Left ventricle myocardium inferior (tissue), 1 donor: ENCODE measurements around the gene PRR19. TPM values are rescaled to one million over a fixed set of nuclear protein-coding genes. Genes with fewer than 3 reads are reported as not detected.

Experiments
- DNase-seq: peaks from one replicate; pipeline ENCODE4 v3.0.0-alpha.2; 2020
- H3K27ac ChIP-seq: fragments of 200-600 bp; replicated peaks from 2 replicates; pipeline ENCODE4 v1.8.0; 2021
- H3K27me3 ChIP-seq: fragments of 200-600 bp; 2 replicates; pipeline ENCODE4 v1.8.0; 2021; ENCODE audit warnings: low read depth
- H3K36me3 ChIP-seq: fragments of 200-600 bp; 2 replicates; pipeline ENCODE4 v1.8.0; 2021
- H3K4me1 ChIP-seq: fragments of 200-600 bp; 2 replicates; pipeline ENCODE4 v1.8.0; 2021
- H3K4me3 ChIP-seq: fragments of 200-600 bp; 2 replicates; pipeline ENCODE4 v1.8.0; 2021; ENCODE audit warnings: mild to moderate bottlenecking, moderate library complexity
- H3K9me3 ChIP-seq: fragments of 200-600 bp; replicated peaks from 2 replicates; pipeline ENCODE4 v1.8.0; 2021
- CTCF ChIP-seq: fragments of 200-600 bp; IDR thresholded peaks from 2 replicates; pipeline ENCODE4 v1.8.0; 2021; ENCODE audit warnings: antibody characterized with exemption, mild to moderate bottlenecking, borderline replicate concordance
- intact Hi-C: fragments of 100-400 bp; cut with micrococcal nuclease; formaldehyde crosslinking; loops from one replicate; pipeline ENCODE4 v1.11.0; 2022
- total RNA-seq: library from RNA; stranded (reverse); fragmentation: NEBNext Ultra II Directional; extraction: Animal tissue kit (Norgen Biotek cat#: 25700); gene quantifications from one replicate; pipeline ENCODE4 v1.2.1, GENCODE V29; 2021
- donor health status: DM: no; HTN: yes; CAD: no; lungs with severe emphysema.

Gene PRR19
- total RNA-seq, 1 donor from 2014 or later: not detected

GRCh38 chr19:42351079-42351735 is 49.3 kb downstream of the PRR19 start:
- no peak for TF ChIP-seq CTCF
- no peak overlapping the region for H3K27ac ChIP-seq
- no peaks in the 10 kb centered on the region for H3K4me1 ChIP-seq
- H3K36me3 ChIP-seq: peaks cover 95% of the 10 kb centered on the region
- H3K9me3 ChIP-seq: no peaks in the 10 kb centered on the region
- intact Hi-C loops: no loop called here
- no peaks in the 10 kb centered on the region for H3K27me3 ChIP-seq
- H3K4me3 ChIP-seq: no peak overlapping the region
- no peak for DNase-seq

DNA sequence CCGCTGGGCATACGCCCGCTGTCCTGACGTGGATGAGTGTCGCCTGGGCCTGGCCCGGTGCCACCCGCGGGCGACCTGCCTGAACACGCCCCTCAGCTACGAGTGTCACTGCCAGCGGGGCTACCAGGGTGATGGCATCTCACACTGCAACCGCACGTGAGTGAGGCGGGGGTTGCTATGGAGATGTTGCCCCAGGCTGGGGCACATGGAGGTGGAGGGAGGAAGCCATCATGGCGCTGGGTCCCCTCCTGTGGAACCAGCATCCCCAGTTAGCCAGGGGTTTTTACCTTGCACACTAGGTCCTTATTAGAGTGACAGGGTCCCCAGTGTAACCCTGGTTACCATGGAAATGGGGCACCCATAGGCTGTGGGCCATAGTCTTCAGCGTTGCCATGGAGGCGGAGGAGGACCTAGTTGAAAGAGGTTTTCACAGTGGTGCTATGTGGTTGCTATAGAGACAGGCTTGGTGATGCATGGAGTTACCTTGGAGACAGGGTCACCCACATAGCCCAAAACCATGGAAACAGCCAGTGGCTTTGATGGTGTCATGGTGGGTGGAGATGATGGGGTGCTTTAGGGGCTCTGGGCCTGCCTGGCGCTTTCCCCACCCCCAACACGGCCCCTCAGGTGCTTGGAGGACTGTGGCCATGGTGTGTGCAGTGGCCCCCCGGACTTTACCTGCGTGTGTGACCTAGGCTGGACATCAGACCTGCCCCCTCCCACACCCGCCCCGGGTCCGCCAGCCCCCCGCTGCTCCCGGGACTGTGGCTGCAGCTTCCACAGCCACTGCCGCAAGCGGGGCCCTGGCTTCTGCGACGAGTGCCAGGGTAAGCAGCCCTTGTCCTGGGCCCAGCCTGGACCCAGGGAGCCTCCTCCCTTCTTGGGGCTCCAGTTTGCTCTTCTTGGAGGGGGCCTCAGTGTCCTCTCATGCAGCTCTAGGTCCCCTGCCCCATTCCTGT is 50.6 kb downstream of the PRR19 start:
- no peak overlapping the region for H3K27ac ChIP-seq
- no peaks in the 10 kb centered on the region for H3K9me3 ChIP-seq
- H3K36me3 ChIP-seq: peaks cover 96% of the 10 kb centered on the region
- no peak for TF ChIP-seq CTCF
- no peaks in the 10 kb centered on the region for H3K27me3 ChIP-seq
- no peak for DNase-seq
- no peak overlapping the region for H3K4me3 ChIP-seq
- H3K4me1 ChIP-seq: no peaks in the 10 kb centered on the region
- intact Hi-C loops: no loop called here

DNA sequence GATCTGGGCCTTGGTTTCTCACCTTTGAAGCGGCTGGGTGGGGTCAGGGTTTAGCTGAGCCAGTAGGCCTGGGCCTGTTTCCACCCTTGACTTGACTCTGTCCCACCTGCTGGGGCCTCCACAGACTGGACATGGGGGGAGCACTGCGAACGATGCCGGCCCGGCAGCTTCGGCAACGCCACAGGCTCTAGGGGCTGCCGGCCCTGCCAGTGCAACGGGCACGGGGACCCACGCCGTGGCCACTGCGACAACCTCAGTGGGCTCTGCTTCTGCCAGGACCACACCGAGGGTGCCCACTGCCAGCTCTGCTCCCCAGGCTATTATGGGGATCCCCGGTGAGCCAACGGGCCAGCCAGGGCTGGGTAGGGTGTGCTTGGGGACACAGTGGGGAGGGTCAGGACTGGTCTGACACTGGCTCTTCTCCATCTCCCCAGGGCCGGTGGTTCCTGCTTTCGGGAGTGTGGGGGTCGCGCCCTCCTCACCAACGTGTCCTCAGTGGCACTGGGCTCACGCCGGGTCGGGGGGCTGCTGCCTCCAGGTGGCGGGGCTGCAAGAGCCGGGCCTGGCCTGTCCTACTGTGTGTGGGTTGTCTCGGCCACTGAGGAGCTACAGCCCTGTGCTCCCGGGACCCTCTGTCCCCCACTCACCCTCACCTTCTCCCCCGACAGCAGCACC is 51.5 kb downstream of the PRR19 start:
- intact Hi-C loops: no loop called here
- Histone ChIP-seq H3K27me3 (no peaks in the 10 kb centered on the region), H3K4me1 (no peaks in the 10 kb centered on the region), H3K36me3 (peaks cover 96% of the 10 kb centered on the region), H3K27ac (no peak overlapping the region), H3K4me3 (no peak overlapping the region), H3K9me3 (no peaks in the 10 kb centered on the region)
- TF ChIP-seq CTCF: no peak
- DNase-seq: no peak

DNA sequence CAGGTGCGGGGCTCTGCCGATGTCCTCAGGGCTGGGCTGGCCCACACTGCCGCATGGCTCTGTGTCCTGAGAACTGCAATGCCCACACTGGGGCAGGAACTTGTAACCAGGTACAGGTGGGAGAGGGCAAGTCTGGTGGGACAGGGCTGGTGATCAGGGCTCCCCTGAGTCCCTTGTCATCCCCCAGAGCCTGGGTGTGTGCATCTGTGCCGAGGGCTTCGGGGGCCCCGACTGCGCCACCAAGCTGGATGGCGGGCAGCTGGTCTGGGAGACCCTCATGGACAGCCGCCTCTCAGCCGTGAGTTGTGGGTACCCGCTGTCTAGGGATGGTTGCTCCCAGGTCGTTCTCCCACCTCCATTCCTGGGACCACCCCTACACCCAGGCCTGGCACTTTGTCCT is 54.0 kb downstream of the PRR19 start:
- H3K36me3 ChIP-seq: peaks cover 93% of the 10 kb centered on the region
- TF ChIP-seq CTCF: no peak
- no peak for DNase-seq
- intact Hi-C loops: no loop called here
- no peaks in the 10 kb centered on the region for H3K9me3 ChIP-seq
- H3K27ac ChIP-seq: no peak overlapping the region
- H3K27me3 ChIP-seq: no peaks in the 10 kb centered on the region
- H3K4me1 ChIP-seq: no peaks in the 10 kb centered on the region
- no peak overlapping the region for H3K4me3 ChIP-seq

GRCh38 chr19:42356686-42357085 is 54.8 kb downstream of the PRR19 start:
- Histone ChIP-seq H3K27me3 (no peaks in the 10 kb centered on the region), H3K4me3 (no peak overlapping the region), H3K27ac (no peak overlapping the region), H3K9me3 (no peaks in the 10 kb centered on the region), H3K4me1 (no peaks in the 10 kb centered on the region), H3K36me3 (peaks cover 93% of the 10 kb centered on the region)
- intact Hi-C loops: no loop called here
- no peak for DNase-seq
- TF ChIP-seq CTCF: no peak
